Activated CD4-positive, alpha-beta T cell treated with anti-CD3 and anti-CD28 coated beads for 1 hour (primary cell): ENCODE results near the gene ZNF428.
"Not testable (repeated sequence)": the region's sequence is repeated elsewhere in the genome, so short reads cannot be mapped to it uniquely, and the experiment has no call there.

Source experiments
- DNase-seq: peaks from one replicate; pipeline ENCODE4 v3.0.0-alpha.2; 2020

The ZNF428 gene

DNA sequence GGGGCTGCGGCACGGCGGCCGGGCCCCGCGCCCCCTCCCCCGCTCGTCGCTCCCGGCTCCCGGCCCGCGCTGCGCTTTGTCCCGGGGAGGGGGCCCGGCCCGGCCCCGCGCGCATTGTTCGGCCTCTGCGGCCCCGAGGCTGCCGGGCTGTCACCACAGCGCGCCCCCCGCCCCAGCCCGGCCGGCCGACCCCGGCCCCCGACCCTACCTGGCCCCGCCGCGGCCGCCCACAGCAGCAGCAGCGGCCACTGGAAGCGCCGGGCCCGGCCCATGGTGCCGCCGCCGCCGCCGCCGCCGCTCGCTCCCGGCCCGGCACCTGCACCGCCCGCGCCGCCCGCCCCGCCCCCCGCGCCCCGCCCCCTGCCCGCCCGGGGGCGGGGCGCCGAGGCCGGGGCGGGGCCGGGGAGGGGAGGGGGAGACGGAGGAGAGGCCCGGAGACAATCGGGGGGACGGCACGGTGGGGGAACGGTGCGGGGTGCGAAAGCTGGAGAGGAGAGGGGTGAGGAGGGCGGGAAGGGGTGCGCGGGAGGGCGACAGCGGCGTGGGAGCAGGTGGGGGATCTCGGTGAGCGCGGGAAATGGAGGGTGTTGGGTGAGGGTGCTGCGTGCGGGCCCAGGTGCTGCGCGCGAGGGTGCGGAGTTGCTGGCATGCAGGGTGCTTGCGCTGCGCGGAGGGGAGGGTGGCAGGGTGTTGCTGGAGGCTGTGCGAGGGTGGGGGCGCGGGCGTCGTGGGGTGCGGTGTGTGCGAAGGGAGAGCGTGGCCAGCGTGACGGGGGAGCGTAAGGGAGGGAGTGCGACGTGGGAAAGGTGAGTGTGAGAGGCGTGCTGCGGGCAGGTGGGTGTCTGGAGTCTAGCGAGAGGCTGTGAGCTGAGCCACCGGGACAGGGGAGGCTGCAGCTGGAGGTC lies 20.3 kb upstream of the ZNF428 start, which contains the start of gene CADM4:
Gene CADM4 (minus strand): TSS at position 332 of the 905 bp plus-strand sequence. CDS start 60 bp downstream, at position 272.
- peak; percentile 36 for DNase-seq

GRCh38 chr19:43638995-43639518 lies 19.6 kb upstream of the ZNF428 start:
- no peak for DNase-seq

GRCh38 chr19:43638214-43638994 lies 19.0 kb upstream of the ZNF428 start:
- no peak for DNase-seq

- DNase-seq, result no peak
These were observed 16.8 kb upstream of the ZNF428 start for GRCh38 chr19:43636121-43636683.

GRCh38 chr19:43635561-43635940 lies 16.1 kb upstream of the ZNF428 start:
- DNase-seq, result not testable (repeated sequence)

DNA sequence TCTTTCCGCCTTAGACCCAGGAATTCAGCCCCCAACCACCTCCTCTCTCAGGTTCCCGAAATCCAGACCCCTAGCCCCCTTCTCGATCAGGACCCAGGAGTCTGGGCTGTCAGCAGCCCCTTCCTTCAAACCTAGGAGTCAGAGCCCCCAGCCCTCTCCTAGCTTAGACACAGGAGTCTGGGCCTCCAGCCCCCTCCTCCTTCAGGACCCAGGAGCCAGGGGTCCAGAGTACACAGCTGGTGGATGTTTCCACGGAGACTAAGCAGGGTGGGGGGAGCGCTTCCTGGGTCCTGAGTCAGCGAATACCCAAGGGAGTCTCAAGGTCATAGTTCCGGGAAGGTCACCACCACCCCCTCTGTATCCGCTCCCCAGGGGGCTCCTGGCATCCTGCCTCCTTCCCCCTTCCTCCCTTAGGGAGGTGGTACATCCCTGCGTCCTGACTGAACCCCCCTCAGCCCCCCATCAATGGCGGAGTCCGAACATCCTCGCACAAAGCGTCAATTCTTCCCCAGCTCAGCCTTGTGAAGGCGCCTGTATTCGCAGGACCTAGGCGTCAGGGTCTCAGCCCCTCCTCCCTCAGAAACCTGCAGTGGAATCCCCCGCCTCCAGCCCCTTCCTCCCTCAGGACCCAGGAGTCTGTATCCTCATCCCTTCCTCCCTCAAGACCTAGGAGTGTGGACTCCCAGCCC lies 15.6 kb upstream of the ZNF428 start:
- DNase-seq, result no peak

DNA sequence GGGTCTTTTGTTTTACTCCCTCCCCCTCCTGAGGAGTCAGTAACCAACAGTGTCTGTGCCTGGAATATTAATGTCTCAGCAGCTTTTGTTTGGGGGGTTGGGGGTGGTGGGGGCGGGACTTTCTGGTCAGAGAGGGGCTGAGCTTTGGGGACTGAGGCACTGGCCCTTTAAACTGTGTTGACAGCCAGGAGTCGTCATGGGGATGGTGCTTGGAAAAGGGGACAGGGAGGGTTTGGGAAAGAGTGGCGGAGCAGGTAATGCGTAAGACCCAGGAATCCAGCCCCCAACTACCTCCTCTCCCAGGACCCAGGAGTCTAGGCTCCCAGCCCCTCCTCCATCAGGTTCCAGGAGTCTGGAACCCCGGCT lies 15.1 kb upstream of the ZNF428 start:
- no peak for DNase-seq

DNA sequence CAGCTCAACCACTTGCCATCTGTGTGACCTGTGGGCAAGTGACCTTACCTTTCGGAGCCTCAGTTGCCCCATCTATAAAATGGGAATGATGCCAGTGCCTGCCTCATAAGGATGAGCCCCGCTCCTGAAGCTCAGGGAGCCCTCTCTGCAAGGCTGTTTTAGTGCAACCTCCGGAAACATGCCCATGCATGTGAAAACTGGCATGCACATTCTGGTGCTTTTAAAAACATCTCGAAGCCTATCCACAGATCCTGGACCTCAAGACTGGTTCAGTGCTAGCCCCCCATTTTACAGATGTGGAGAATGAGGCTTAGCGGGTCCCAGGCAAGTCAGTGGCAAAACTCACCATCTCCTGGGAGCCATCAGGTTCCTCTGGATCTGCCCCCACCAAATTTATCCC lies 14.6 kb upstream of the ZNF428 start:
- no peak for DNase-seq

DNA sequence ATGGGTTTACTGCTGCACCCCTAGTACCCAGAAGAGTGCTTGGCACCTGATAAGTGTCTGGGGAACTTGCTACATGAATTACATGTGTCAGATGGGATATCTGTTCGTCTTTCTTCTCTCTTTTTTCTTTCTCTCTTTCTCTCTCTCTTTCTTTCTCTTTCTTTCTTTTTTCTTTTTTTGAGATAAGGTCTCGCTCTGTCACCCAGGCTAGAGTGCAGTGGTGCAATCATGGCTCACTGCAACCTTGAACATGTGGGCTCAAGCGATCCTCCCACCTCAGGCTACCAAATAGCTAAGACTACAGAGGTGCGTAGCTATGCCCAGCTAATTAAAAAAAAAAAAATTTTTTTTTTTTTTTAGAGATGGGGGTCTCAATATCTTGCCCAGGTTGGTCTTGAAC lies 14.1 kb upstream of the ZNF428 start:
- no peak for DNase-seq

DNA sequence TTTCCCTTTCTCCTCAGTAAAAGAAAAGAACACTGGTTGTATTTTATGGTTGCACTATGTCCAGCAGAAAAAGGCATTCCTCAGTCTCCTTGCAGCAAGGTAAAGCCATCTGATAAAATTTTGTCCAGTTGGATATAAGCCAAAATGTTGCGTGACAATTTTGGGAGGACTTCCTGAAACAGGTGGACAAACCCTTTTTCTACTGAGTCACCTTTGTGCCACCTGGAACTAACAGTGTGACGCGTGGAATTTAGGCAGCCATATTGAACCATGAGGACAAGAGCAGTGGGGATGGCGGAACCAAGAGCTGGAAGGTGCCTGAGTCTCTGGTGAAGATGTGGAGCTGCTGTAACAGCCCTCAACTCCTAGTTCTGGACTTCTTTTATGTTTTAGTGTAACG lies 12.1 kb upstream of the ZNF428 start:
- DNase-seq, result no peak

DNA sequence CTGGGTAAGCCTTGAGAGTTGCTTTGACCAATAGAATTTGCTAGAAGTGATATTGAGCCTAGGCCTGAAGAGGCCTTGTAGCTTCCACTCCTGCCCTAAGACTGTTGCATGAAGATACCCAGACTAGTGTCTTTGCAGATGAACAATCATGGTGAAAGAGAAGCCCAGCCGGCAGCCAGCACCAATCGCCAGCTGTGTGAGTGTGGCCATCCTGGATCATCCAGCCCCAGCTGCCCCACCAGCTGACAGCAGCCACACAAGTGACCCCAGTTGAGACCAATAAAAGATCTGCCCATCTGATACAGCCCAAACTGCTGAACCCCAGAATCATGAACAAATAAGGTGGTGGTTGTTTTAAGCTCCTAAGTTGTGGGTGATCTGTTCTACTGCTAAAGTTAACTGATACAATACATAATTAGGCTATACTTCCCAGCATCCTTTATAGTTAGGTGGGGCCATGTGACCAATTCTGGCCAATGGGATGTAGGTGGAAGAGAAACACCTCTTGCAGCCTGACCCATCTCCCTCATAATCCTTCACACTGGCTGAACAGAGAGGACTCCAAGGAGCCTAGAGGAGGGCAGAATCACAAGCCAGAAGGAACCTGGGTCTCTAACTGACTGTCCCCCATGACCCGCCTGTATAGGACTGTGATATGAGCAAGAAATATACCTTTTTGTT lies 9.4 kb upstream of the ZNF428 start:
- no peak for DNase-seq

DNA sequence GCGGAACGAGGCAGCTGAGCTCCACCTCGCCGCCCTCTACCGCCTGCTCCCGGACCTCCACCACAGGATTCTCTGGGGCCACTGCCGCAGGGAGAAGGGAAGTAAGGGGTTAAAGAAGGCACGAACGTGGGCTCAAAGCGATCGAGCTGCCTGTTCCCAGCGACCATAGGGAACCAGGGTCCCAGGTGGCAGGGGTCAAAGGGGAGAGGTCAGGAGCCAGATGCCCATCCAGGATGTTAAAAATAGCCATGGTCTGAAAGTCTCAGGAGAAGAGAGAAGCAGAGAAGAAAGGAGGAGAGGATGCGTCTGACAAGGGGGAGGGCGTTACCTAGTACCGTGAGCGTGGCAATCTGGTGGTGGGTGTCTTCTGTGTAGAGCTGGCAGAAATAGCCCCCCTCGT lies 7.4 kb upstream of the ZNF428 start:
- DNase-seq, result no peak

DNA sequence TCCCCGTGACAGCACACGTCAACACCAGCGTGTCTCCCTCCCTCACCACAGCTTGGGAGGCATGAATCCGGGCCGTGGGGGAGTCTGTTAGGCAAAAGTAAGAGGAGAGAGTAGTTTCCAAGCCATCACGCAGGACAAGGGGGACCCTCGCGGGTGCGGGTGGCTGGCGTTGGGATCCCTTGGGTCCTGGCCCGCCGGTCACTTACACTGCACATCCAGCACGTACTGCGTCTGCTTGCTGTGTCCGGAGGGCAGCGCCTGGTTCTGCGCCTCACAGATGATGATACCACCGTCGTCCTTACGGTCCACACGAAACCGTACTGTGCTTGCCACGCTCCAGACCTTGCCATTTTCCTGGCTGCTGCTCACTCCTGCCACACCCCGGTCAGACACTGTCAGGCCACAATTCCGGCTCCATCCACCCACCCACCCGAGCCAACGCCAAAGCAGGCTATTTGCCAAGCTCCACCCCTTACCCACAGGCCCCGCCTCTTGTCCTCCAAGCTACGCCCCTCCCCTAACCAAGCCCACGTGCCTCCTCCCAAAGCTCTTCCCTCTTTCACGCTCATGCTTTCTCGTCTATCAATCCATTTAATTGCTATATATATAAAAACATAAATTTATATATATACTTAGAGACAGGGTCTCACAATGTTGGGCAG lies 6.6 kb upstream of the ZNF428 start:
- no peak for DNase-seq

- DNase-seq, result peak; percentile 73
These were observed 5.5 kb upstream of the ZNF428 start for GRCh38 chr19:43624933-43625332.

DNA sequence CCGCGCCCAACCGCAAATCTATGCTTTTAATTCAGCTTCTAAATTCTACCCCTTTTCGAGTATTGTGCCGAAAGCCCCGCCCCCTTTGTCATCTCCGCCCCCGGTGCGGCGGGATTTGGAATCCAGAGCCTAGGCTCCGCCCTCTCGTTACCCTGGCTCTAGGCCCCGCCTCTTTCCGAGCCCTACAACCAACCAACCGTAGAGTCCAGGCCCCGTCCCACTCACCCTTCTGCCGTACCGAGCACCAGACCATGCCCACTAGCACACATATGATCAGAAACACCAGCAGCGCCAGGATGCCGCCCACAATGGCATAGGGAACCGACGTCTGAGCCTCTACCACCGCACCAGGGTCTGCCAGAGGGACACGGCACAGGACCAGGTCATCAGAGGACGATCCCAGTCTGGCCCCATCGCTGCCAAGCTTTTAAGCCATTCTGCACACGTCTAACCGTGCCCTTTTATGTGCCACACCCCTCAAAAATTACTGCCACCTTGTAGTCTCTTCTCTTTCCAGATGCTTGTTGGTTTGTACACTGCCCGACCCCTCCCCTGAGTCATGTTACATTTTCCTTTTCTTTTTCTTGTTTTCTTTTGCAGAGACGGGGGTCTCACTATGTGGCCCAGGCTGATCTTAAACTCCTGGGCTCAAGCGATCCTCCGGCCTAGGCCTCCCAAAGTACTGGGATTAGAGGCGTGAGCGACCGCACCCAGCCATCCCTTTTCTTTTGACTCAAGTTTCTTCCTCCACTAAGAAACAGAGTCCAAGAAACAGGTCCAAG lies 4.7 kb upstream of the ZNF428 start:
- DNase-seq, result no peak

- DNase-seq, result no peak
These were observed 3.5 kb upstream of the ZNF428 start for GRCh38 chr19:43622956-43623355.

DNA sequence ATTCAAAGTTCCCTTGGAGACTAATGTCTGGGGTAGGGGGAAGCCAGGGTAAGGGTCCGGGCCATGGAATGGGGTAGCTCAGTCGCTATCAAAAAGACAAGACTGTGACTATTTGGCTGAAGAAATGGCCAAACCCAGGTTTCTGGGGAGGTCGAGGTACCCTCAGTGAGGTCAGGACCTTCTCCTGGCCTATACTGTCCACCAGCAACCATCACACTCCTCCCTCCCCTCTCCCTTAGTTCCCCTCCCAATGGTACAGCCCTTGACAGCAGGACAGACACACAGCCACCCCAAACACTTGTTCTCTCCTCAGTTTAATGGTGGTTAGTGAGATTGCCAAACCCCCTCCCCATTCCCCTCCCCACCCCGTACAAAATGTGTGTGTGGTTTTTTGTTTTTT lies 2.6 kb upstream of the ZNF428 start:
- no peak for DNase-seq

DNA sequence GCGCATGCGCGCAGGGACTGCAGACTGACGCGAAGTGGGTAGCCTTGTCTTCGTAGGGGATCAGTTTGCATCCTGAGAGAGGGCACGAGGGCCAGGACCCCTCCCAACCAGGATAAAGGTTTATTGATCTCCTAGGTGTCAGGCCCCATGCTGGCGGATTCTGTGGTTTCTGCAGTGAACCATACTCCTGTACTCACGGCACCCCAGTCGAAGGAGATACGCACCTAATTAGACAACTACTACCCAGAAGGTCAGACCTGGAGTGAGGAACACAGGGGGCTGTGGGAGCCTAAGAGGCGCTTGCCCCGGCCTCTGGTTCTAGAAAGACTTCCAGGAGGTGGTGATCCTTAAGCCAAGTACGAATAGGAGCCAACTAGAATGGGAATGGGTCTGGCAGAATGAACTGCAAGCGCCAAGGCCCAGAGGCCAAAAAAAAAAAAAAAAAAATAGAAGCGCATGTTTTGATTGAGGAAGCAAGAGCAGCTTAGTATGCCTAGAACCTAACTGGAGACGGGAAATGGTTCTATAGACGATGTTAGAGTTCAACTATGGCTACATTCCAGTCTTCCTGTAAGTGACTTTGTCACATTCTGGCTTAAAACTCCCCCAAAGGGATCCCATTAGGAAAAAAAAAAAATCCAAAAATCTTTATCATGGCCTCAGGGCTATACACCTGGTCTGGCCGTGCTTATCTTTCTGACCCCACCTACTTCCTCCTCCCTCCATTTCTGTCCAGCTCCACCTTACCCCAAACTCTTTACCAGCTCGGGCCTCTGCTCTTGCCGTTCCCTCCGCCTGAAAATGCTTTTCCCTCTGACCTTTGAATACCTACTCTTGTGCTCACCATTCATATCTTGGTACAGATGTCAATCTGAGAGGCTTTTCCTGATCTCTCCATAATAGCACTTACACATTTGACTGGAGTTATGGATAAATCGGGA lies 902 bp upstream of the ZNF428 start:
- DNase-seq, result peak; percentile 77

DNA sequence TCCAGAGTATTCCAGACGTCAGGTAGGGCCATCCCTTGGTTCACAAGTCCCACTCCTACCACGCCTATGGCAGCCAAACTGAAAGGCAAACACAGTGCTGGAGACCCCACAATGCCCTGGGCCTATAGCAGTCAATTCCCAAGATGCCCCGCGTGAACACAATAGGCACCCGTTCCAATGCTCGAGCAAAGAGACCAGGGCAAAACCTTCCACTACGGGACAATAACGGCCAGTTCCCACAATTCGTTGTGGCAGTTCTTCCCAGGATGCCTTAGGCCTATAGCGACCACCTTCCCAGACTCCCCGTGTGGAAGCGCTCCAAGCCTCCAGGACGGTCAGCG lies 538 bp downstream of the ZNF428 start:
- no peak for DNase-seq

DNA sequence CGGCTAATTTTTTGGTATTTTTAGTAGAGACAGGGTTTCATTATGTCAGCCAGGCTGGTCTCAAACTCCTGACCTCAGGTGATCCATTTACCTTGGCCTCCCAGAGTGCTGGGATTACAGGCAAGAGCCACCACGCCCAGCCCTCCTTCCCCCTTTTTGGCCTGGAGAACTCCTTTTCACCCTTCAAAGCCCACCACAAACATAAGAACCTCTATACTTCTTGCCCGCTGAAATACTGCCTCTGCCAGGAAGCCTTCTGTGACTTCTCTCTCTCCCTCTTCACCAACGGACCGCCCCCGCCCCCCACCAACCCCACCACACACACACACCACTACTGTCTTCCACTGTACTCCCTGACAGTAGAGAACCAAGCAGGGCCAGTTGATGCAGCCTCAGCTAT lies 2.5 kb downstream of the ZNF428 start:
- DNase-seq, result no peak
